K562 (cell line): ENCODE measurements around the gene CBL. TPM values are rescaled to one million over a fixed set of nuclear protein-coding genes. Genes with fewer than 3 reads are reported as not detected.

ENCODE experiments used
- ASH1L ChIP-seq: fragments of 450-650 bp; IDR thresholded peaks from 2 replicates; pipeline ENCODE4 v1.6.1; 2018; ENCODE audit warnings: borderline replicate concordance, mild to moderate bottlenecking, low read depth; ENCODE audit not compliant: partially characterized antibody
- BRF1 ChIP-seq: IDR thresholded peaks from 3 replicates; pipeline ENCODE4 v1.6.1; 2011; ENCODE audit warnings: borderline replicate concordance, mild to moderate bottlenecking; ENCODE audit not compliant: insufficient read length; ENCODE audit errors: extremely low read depth
- CEBPB ChIP-seq: fragments of 450-650 bp; IDR thresholded peaks from 2 replicates; pipeline ENCODE4 v1.6.1; 2016; ENCODE audit warnings: missing genetic modification characterization, missing compliant biosample characterization
- EP400 ChIP-seq: fragments of 450-650 bp; IDR thresholded peaks from 2 replicates; pipeline ENCODE4 v1.6.1; 2017; ENCODE audit warnings: antibody characterized with exemption, mild to moderate bottlenecking, moderate library complexity
- GATAD2B ChIP-seq: fragments of 450-650 bp; IDR thresholded peaks from 2 replicates; pipeline ENCODE4 v1.6.1; 2017; ENCODE audit warnings: mild to moderate bottlenecking, borderline replicate concordance
- HNRNPK ChIP-seq: fragments of 200-400 bp; formaldehyde crosslinking; IDR thresholded peaks from one replicate; pipeline ENCODE4 v1.6.1; 2018; ENCODE audit warnings: mild to moderate bottlenecking, low read depth, low read length; ENCODE audit not compliant: poor library complexity, severe bottlenecking
- LCOR ChIP-seq: sonication (generic); formaldehyde crosslinking; IDR thresholded peaks from 2 replicates; pipeline ENCODE4 v1.8.0; 2022; ENCODE audit warnings: mild to moderate bottlenecking, missing genetic modification reagents
- MTA1 ChIP-seq: fragments of 450-650 bp; IDR thresholded peaks from 2 replicates; pipeline ENCODE4 v1.6.1; 2017; ENCODE audit warnings: borderline replicate concordance
- NCOA2 ChIP-seq, 2 experiments: fragments of 450-650 bp; IDR thresholded peaks; 2 replicates each; pipeline ENCODE4 v1.6.1; 2018; ENCODE audit warnings: mild to moderate bottlenecking in 2 of 2, moderate library complexity in 1 of 2; ENCODE audit not compliant: partially characterized antibody in 2 of 2
- NONO ChIP-seq, 2 experiments: fragments of 200-400 bp in 1 of 2; fragments of 450-650 bp in 1 of 2; formaldehyde crosslinking in 1 of 2; IDR thresholded peaks; 2 replicates each; pipeline ENCODE4 v1.6.1; 2017; ENCODE audit warnings: low read depth in 2 of 2, mild to moderate bottlenecking in 2 of 2, moderate library complexity in 2 of 2, low read length in 1 of 2
- NR2C1 ChIP-seq, 2 experiments: fragments of 450-650 bp; IDR thresholded peaks; 2 replicates each; pipeline ENCODE4 v1.6.1; 2017; ENCODE audit warnings: mild to moderate bottlenecking in 2 of 2, antibody characterized with exemption in 1 of 2, inconsistent platforms in 1 of 2, missing compliant biosample characterization in 1 of 2, missing genetic modification characterization in 1 of 2
- RBM14 ChIP-seq: fragments of 200-400 bp; formaldehyde crosslinking; IDR thresholded peaks from 2 replicates; pipeline ENCODE4 v1.6.1; 2018; ENCODE audit warnings: low read depth, mild to moderate bottlenecking, low read length, moderate library complexity, borderline replicate concordance; ENCODE audit not compliant: insufficient read depth
- RBM39 ChIP-seq: fragments of 200-400 bp; formaldehyde crosslinking; optimal IDR thresholded peaks from 2 replicates; pipeline ENCODE3; 2018; ENCODE audit warnings: low read depth, low read length
- RCOR1 ChIP-seq, 2 experiments: IDR thresholded peaks; 2 replicates each; pipeline ENCODE4 v1.6.1; 2012; ENCODE audit warnings: low read depth in 2 of 2, low read length in 2 of 2, borderline replicate concordance in 1 of 2, improper control_type of control experiment in 1 of 2
- SMAD3 ChIP-seq: fragments of 450-650 bp; formaldehyde crosslinking; conservative IDR thresholded peaks from 2 replicates; pipeline ENCODE4 v1.4.0; 2020; ENCODE audit warnings: mild to moderate bottlenecking
- SMAD4 ChIP-seq: fragments of 250-450 bp; sonication (Bioruptor Pico); conservative IDR thresholded peaks from 2 replicates; pipeline ENCODE4 v1.8.0; 2021; ENCODE audit warnings: inconsistent platforms, mild to moderate bottlenecking, moderate library complexity
- SREBF1 ChIP-seq: fragments of 150-350 bp; IDR thresholded peaks from 2 replicates; pipeline ENCODE4 v1.6.1; 2014; ENCODE audit warnings: antibody characterized with exemption, low read depth, low read length, borderline replicate concordance
- TRIM24 ChIP-seq, 2 experiments: fragments of 450-650 bp; IDR thresholded peaks; 2 replicates each; pipeline ENCODE4 v1.6.1; 2016
- ZNF165 ChIP-seq: fragments of 250-450 bp; sonication (Bioruptor Pico); IDR thresholded peaks from 2 replicates; pipeline ENCODE4 v1.4.0; 2020; ENCODE audit warnings: borderline replicate concordance
- ZNF583 ChIP-seq: fragments of 250-450 bp; sonication (Bioruptor Pico); IDR thresholded peaks from 2 replicates; pipeline ENCODE4 v1.4.0; 2020
- polyA plus RNA-seq, 8 experiments: library from polyadenylated mRNA; depleted of rRNA in 4 of 8; stranded (reverse) in 5 of 8; unstranded in 3 of 8; fragments of >200 nt; fragmentation: Nextera tagmentation in 2 of 8; fragmentation: Illumina TruSeq in 1 of 8; extraction: Ambion mirVana in 2 of 8; extraction: Trizol in 1 of 8; gene quantifications; 2 replicates each; pipeline versions ENCODE4 v1.2.1 to v1.2.3, GENCODE V29; 2011 to 2014; ENCODE audit warnings: inconsistent platforms in 1 of 8, missing spikeins in 1 of 8
- total RNA-seq, 7 experiments: library from RNA; depleted of rRNA in 6 of 7; stranded (reverse); fragments of >200 nt in 6 of 7; fragmentation: Illumina TruSeq in 2 of 7; extraction: Trizol in 2 of 7; gene quantifications; 2 replicates each; pipeline versions ENCODE4 v1.2.1 to v1.2.3, GENCODE V29; 2011 to 2021; ENCODE audit warnings: low replicate concordance in 1 of 7
- TF ChIP-seq, protein P1 (sequence below): fragments of 450-650 bp; formaldehyde crosslinking; IDR thresholded peaks from 2 replicates; pipeline ENCODE4 v1.4.0; 2020; ENCODE audit warnings: mild to moderate bottlenecking, moderate library complexity
- TF ChIP-seq, protein P2 (sequence below): fragments of 450-650 bp; IDR thresholded peaks from 2 replicates; pipeline ENCODE4 v1.6.1; 2016
- TF ChIP-seq, protein P3 (sequence below): fragments of 450-650 bp; IDR thresholded peaks from 2 replicates; pipeline ENCODE4 v1.6.1; 2016; ENCODE audit warnings: low read depth, mild to moderate bottlenecking, moderate library complexity
- TF ChIP-seq, protein P4 (sequence below): fragments of 450-650 bp; IDR thresholded peaks from 2 replicates; pipeline ENCODE4 v1.6.1; 2018; ENCODE audit warnings: mild to moderate bottlenecking, low read depth; ENCODE audit not compliant: partially characterized antibody

Gene CBL
- total and polyA plus RNA-seq, 9 of the 15 experiments (the other 6 are each of a cell fraction or from before 2014, with no cell fraction given), result 3.2 to 24.9 (median 9.9) TPM

DNA sequence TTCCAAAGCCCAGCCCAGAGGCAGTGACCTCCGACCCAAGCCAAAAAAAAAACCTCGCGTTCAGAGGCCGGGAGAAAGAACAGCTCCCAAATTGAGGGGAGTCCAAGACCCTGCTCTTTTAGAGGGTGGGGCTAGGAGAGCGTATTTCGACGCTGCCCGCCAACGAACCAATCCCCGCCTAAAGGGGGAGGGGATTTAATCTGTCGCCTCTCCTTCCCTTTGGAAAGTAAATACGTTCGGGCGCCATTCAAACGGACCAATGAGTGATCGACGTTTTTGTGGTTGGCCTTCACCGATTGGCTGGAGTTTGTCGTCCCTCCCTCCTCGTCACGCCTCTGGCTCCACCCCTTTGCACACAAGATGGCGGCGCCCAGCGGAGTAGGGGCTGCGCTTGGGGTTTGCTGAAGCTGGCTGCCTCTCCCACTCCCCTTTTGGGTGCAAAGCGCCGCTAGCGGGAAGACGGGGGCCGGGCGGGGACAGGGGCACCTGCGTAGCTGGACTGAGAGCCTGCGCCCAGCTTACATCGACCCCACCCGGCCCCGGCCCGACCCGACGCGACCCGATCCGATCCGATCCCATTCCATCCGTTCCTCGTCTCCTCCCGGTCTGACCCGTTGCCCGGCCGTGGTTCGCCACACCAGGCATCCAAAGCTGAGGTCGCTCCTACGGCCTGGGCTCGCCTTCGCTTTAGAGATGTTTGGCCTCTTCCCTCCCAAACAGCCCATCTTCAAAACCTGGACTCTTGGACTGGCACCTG, 128.2 kb downstream of the CBL start, which contains the start of gene RNF26 (continued):
- TF ChIP-seq, protein P1, sequence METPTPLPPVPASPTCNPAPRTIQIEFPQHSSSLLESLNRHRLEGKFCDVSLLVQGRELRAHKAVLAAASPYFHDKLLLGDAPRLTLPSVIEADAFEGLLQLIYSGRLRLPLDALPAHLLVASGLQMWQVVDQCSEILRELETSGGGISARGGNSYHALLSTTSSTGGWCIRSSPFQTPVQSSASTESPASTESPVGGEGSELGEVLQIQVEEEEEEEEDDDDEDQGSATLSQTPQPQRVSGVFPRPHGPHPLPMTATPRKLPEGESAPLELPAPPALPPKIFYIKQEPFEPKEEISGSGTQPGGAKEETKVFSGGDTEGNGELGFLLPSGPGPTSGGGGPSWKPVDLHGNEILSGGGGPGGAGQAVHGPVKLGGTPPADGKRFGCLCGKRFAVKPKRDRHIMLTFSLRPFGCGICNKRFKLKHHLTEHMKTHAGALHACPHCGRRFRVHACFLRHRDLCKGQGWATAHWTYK (CRISPR knock-in tag), result no peak
- TF ChIP-seq SREBF1, result no peak
- no peak for TF ChIP-seq SMAD3
- no peak for TF ChIP-seq RBM39
- TF ChIP-seq, protein P2, sequence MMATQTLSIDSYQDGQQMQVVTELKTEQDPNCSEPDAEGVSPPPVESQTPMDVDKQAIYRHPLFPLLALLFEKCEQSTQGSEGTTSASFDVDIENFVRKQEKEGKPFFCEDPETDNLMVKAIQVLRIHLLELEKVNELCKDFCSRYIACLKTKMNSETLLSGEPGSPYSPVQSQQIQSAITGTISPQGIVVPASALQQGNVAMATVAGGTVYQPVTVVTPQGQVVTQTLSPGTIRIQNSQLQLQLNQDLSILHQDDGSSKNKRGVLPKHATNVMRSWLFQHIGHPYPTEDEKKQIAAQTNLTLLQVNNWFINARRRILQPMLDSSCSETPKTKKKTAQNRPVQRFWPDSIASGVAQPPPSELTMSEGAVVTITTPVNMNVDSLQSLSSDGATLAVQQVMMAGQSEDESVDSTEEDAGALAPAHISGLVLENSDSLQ, result peak; percentile 81
- TF ChIP-seq CEBPB, result no peak
- TF ChIP-seq RBM14, result no peak
- no peak for TF ChIP-seq MTA1
- no peak for TF ChIP-seq ZNF583 (CRISPR knock-in tag)
- TF ChIP-seq BRF1, result no peak
- TF ChIP-seq, protein P3, sequence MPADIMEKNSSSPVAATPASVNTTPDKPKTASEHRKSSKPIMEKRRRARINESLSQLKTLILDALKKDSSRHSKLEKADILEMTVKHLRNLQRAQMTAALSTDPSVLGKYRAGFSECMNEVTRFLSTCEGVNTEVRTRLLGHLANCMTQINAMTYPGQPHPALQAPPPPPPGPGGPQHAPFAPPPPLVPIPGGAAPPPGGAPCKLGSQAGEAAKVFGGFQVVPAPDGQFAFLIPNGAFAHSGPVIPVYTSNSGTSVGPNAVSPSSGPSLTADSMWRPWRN, result no peak
- TF ChIP-seq ASH1L, result peak; percentile 90
- 0 out of 4 replicates have a peak, but pooled peaks of 1 of the 2 experiments have one; percentile 20 for TF ChIP-seq TRIM24 (IDR thresholded peaks at IDR 0.05)
- TF ChIP-seq HNRNPK, result no peak
- TF ChIP-seq NONO (IDR thresholded peaks at IDR 0.05; ENCODE audit: low read depth in 2 of 2, low read length in 1 of 2), result no peak
- peak; percentile 81 for TF ChIP-seq NR2C1 (IDR thresholded peaks at IDR 0.05)
- TF ChIP-seq NR2C1 (tag; IDR thresholded peaks at IDR 0.05), result peak; percentile 85
- peak in 1 of 2 experiments; percentile 24; a peak in 1 of 4 replicates for TF ChIP-seq RCOR1 (IDR thresholded peaks at IDR 0.05; ENCODE audit: borderline replicate concordance in 1 of 2, low read depth in 2 of 2, low read length in 2 of 2)
- TF ChIP-seq, protein P4, sequence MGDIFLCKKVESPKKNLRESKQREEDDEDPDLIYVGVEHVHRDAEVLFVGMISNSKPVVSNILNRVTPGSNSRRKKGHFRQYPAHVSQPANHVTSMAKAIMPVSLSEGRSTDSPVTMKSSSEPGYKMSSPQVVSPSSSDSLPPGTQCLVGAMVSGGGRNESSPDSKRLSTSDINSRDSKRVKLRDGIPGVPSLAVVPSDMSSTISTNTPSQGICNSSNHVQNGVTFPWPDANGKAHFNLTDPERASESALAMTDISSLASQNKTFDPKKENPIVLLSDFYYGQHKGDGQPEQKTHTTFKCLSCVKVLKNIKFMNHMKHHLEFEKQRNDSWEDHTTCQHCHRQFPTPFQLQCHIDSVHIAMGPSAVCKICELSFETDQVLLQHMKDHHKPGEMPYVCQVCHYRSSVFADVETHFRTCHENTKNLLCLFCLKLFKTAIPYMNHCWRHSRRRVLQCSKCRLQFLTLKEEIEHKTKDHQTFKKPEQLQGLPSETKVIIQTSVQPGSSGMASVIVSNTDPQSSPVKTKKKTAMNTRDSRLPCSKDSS, result no peak
- TF ChIP-seq GATAD2B, result no peak
- TF ChIP-seq SMAD4 (CRISPR knock-in tag), result no peak
- TF ChIP-seq EP400, result peak; percentile 86
- no peak for TF ChIP-seq ZNF165 (CRISPR knock-in tag)
- no peak for TF ChIP-seq NCOA2 (IDR thresholded peaks at IDR 0.05; ENCODE audit: partially characterized antibody in 2 of 2)
- TF ChIP-seq LCOR (CRISPR knock-in tag), result 0 out of 2 replicates have a peak, but pooled peaks have one; percentile 27
